Parathyroid adenoma (tissue), 2 donors: ENCODE results near the gene SIL1.

Experiments
- H2AFZ ChIP-seq: fragments of 300-600 bp; sonication (generic); one replicate; pipeline ENCODE4 v1.7.0; 2017; ENCODE audit warnings: antibody characterized with exemption, mild to moderate bottlenecking
- H3K27ac ChIP-seq: fragments of 300-600 bp; sonication (generic); one replicate; pipeline ENCODE4 v1.7.0; 2017
- H3K27me3 ChIP-seq: fragments of 300-600 bp; sonication (generic); one replicate; pipeline ENCODE4 v1.7.0; 2017; ENCODE audit warnings: low read length; ENCODE audit not compliant: control insufficient read depth, insufficient read depth
- H3K36me3 ChIP-seq: fragments of 300-600 bp; sonication (generic); one replicate; pipeline ENCODE4 v1.7.0; 2017; ENCODE audit warnings: low read length; ENCODE audit not compliant: control insufficient read depth, insufficient read depth
- H3K4me1 ChIP-seq: fragments of 300-600 bp; sonication (generic); one replicate; pipeline ENCODE4 v1.7.0; 2017; ENCODE audit warnings: control low read depth
- H3K4me2 ChIP-seq: fragments of 300-600 bp; sonication (generic); one replicate; pipeline ENCODE4 v1.7.0; 2017; ENCODE audit warnings: low read length
- H3K4me3 ChIP-seq: fragments of 300-600 bp; sonication (generic); one replicate; pipeline ENCODE4 v1.7.0; 2017; ENCODE audit warnings: low read depth, low read length
- H3K79me2 ChIP-seq: fragments of 300-600 bp; sonication (generic); one replicate; pipeline ENCODE4 v1.7.0; 2017; ENCODE audit warnings: control low read depth
- H3K9ac ChIP-seq: fragments of 300-600 bp; sonication (generic); one replicate; pipeline ENCODE4 v1.7.0; 2017; ENCODE audit warnings: mild to moderate bottlenecking
- H3K9me3 ChIP-seq: fragments of 300-600 bp; sonication (generic); one replicate; pipeline ENCODE4 v1.7.0; 2017; ENCODE audit warnings: low read length; ENCODE audit not compliant: control insufficient read depth
- TF ChIP-seq, protein P1 (sequence below): fragments of 300-600 bp; sonication (generic); IDR thresholded peaks from one replicate; pipeline ENCODE4 v1.7.0; 2017; ENCODE audit warnings: antibody characterized with exemption, mild to moderate bottlenecking
- donor health status: primary hyperparathyroidism.

The SIL1 gene

GRCh38 chr5:138951091-138951985 lies 246.8 kb downstream of the SIL1 start:
- Histone ChIP-seq H3K79me2 (peaks cover 4% of the 10 kb centered on the region), H3K4me1 (peaks cover 33% of the 10 kb centered on the region), H3K27me3 (no peaks in the 10 kb centered on the region), H3K4me2 (no peak overlapping the region), H3K36me3 (no peaks in the 10 kb centered on the region), H2AFZ (no peak overlapping the region), H3K9ac (no peak overlapping the region), H3K4me3 (no peak overlapping the region), H3K27ac (no peak overlapping the region), H3K9me3 (no peaks in the 10 kb centered on the region)
- TF ChIP-seq, protein P1, sequence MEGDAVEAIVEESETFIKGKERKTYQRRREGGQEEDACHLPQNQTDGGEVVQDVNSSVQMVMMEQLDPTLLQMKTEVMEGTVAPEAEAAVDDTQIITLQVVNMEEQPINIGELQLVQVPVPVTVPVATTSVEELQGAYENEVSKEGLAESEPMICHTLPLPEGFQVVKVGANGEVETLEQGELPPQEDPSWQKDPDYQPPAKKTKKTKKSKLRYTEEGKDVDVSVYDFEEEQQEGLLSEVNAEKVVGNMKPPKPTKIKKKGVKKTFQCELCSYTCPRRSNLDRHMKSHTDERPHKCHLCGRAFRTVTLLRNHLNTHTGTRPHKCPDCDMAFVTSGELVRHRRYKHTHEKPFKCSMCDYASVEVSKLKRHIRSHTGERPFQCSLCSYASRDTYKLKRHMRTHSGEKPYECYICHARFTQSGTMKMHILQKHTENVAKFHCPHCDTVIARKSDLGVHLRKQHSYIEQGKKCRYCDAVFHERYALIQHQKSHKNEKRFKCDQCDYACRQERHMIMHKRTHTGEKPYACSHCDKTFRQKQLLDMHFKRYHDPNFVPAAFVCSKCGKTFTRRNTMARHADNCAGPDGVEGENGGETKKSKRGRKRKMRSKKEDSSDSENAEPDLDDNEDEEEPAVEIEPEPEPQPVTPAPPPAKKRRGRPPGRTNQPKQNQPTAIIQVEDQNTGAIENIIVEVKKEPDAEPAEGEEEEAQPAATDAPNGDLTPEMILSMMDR, result no peak

DNA sequence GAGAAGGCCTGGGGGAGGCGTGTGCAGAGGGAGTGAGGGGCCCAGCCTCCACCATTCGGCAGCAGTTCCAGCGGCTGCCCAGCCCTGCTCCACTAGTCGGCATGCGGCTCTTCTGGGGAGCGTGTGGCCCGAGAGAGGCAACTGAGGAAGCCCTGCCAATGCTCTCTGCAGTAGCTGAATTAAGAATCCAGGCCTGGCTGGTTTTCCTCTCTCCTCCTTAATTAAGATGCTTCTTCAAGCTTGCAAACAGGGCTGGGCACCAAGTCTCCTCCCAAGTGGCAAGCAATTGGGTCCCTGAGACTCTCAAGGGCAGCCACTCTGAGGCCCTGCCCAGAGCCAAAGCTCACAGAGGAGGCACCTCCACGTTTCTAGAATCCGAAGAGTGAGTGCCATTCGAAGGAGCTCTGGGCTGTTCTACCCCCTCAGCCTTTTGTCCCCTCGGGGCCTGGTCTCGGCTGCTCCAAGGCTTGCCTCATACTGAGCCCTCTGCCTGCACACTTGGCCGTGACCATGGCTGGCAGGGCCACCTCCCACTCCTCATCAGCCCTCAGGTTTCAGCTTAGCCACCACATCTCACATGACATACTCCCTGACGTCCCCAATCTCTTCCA lies 247.6 kb downstream of the SIL1 start:
- TF ChIP-seq, protein P1, result no peak
- Histone ChIP-seq H3K4me2 (no peak overlapping the region), H3K27me3 (no peaks in the 10 kb centered on the region), H3K36me3 (no peaks in the 10 kb centered on the region), H2AFZ (no peak overlapping the region), H3K79me2 (peaks cover 4% of the 10 kb centered on the region), H3K4me3 (no peak overlapping the region), H3K9me3 (no peaks in the 10 kb centered on the region), H3K4me1 (peaks cover 28% of the 10 kb centered on the region), H3K27ac (no peak overlapping the region), H3K9ac (no peak overlapping the region)

GRCh38 chr5:138949988-138950387 lies 248.2 kb downstream of the SIL1 start:
- Histone ChIP-seq H3K9ac (no peak overlapping the region), H3K27ac (no peak overlapping the region), H3K4me3 (no peak overlapping the region), H3K4me2 (no peak overlapping the region), H3K79me2 (peaks cover 4% of the 10 kb centered on the region), H3K27me3 (no peaks in the 10 kb centered on the region), H3K4me1 (peaks cover 26% of the 10 kb centered on the region), H3K9me3 (no peaks in the 10 kb centered on the region), H2AFZ (no peak overlapping the region), H3K36me3 (no peaks in the 10 kb centered on the region)
- TF ChIP-seq, protein P1, result no peak

- Histone ChIP-seq H3K4me2 (no peak overlapping the region), H2AFZ (no peak overlapping the region), H3K9ac (no peak overlapping the region), H3K27ac (no peak overlapping the region), H3K4me3 (no peak overlapping the region), H3K4me1 (peaks cover 26% of the 10 kb centered on the region), H3K79me2 (peaks cover 4% of the 10 kb centered on the region), H3K36me3 (no peaks in the 10 kb centered on the region), H3K27me3 (no peaks in the 10 kb centered on the region), H3K9me3 (no peaks in the 10 kb centered on the region)
- TF ChIP-seq, protein P1, result no peak
Measured at GRCh38 chr5:138949223-138949574, 249.0 kb downstream of the SIL1 start.
